ENCODE data around the gene EXOC1. TPM values are rescaled to one million over a fixed set of nuclear protein-coding genes. Genes with fewer than 3 reads are reported as not detected.

The EXOC1 gene
- total RNA-seq, 1 experiment from 2014 or later, result 21.2 TPM

GRCh38 chr4:55907469-55907868 lies 54.0 kb downstream of the EXOC1 start:
- H3K27me3 ChIP-seq (ENCODE audit: insufficient read depth, low read length), result no peaks in the 10 kb centered on the region
- Mint-ChIP-seq H3K4me1 (no peaks in the 10 kb centered on the region), H3K4me3 (no peak overlapping the region), H3K27me3 (ENCODE audit: low read depth) (no peaks in the 10 kb centered on the region), H3K27ac (no peak overlapping the region; a peak in 1 of 7 replicates), H3K36me3 (ENCODE audit: insufficient read depth in 1 of 3, low read depth in 3 of 3) (peaks cover 0 to 2% (median 0%) of the 10 kb centered on the region in 3 experiments; a peak in 3 of 7 replicates), H3K9me3 (no peaks in the 10 kb centered on the region)
- H2BK20ac ChIP-seq (ENCODE audit: low read depth, low read length, poor library complexity, severe bottlenecking), result no peak overlapping the region
- H3K4me2 ChIP-seq (ENCODE audit: insufficient read depth, insufficient read length, low read length), result no peak overlapping the region
- H2BK15ac ChIP-seq (ENCODE audit: low read depth, low read length), result no peak overlapping the region
- no peaks in the 10 kb centered on the region for H3K23me2 ChIP-seq (ENCODE audit: insufficient read length, low read depth, low read length, poor library complexity, severe bottlenecking)
- no peak overlapping the region for H3K27ac ChIP-seq (ENCODE audit: insufficient read length, low read depth, low read length)
- no peak overlapping the region for H3T11ph ChIP-seq (ENCODE audit: low read length)
- TF ChIP-seq CTCF (conservative IDR thresholded peaks at IDR 0.05), result no peak
- H3K9ac ChIP-seq (ENCODE audit: extremely low read depth, insufficient read length, low read length), result no peak overlapping the region
- H3K9me3 ChIP-seq (ENCODE audit: control insufficient read depth, low read depth, low read length), result no peaks in the 10 kb centered on the region
- no peak for DNase-seq
- H3K14ac ChIP-seq (ENCODE audit: insufficient read depth, low read length), result no peak overlapping the region
- H3K18ac ChIP-seq (ENCODE audit: insufficient read length, low read depth, low read length), result no peak overlapping the region
- no peaks in the 10 kb centered on the region for H4K20me1 ChIP-seq (ENCODE audit: control insufficient read depth, insufficient read depth, insufficient read length)
- H3K23ac ChIP-seq (ENCODE audit: insufficient read length, low read depth, low read length), result no peak overlapping the region
- H2AFZ ChIP-seq (ENCODE audit: low read length), result no peak overlapping the region
- no peak overlapping the region for H3K4ac ChIP-seq (ENCODE audit: low read depth, low read length)
- no peak overlapping the region for H2AK5ac ChIP-seq (ENCODE audit: insufficient read length, low read length)
- H3K4me1 ChIP-seq (ENCODE audit: insufficient read depth, low read length), result no peaks in the 10 kb centered on the region
- H2BK5ac ChIP-seq (ENCODE audit: insufficient read length, low read length), result no peak overlapping the region
- H3K56ac ChIP-seq (ENCODE audit: insufficient read length, low read depth, low read length), result no peak overlapping the region
- no peak overlapping the region for H4K5ac ChIP-seq (ENCODE audit: insufficient read length, low read depth, low read length)
- H2BK120ac ChIP-seq (ENCODE audit: low read depth, low read length, poor library complexity, severe bottlenecking), result no peak overlapping the region
- no peak overlapping the region for H4K91ac ChIP-seq (ENCODE audit: insufficient read length, low read depth, low read length)
- H3K79me1 ChIP-seq (ENCODE audit: insufficient read depth, low read depth, low read length, poor library complexity, severe bottlenecking), result no peaks in the 10 kb centered on the region
- no peak overlapping the region for H4K8ac ChIP-seq (replicated peaks; ENCODE audit: insufficient read length, low read depth, low read length)
- H3K79me2 ChIP-seq (ENCODE audit: insufficient read depth, low read length), result no peaks in the 10 kb centered on the region
- H2BK12ac ChIP-seq (ENCODE audit: insufficient read length, low read depth, low read length), result no peak overlapping the region
